ENCODE data around the gene SLK.

SLK gene

DNA sequence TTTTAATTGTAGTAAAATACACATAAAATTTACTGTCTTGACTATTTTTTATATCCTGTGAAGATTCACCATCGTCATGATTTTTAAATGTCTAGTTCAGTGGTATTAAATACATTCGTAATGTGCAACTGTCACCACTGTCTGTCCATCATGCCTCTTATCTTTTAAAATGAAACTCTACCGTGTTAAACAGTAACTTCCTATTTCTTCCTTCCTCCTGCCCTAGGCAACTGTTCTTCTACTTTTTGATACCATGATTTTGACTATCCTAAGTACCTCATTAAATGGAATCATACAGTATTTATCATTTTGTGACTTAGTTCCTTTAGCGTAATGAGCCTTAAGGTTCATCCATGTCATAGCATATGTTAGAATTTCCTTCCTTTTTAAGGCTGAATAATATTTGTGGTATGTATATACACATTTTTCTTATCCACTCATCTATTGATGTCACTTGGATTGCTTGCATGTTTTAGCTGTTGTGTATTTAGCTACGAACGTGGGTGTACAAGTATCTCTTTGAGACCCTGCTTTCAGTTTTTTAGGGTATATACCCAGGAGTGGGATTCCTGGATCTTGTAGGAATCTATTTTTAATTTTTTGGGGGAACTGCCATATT is 13.5 kb downstream of the SLK start:
- no peak for TF ChIP-seq CTCF (IDR thresholded peaks at IDR 0.05)

- peak; percentile 38; the same call in 1 of the 2 replicates for TF ChIP-seq CTCF (IDR thresholded peaks at IDR 0.05)
Observed at GRCh38 chr10:103982639-103983038, 15.7 kb downstream of the SLK start.

GRCh38 chr10:103983367-103983911 is 16.5 kb downstream of the SLK start:
- TF ChIP-seq CTCF (IDR thresholded peaks at IDR 0.05) = no peak

DNA sequence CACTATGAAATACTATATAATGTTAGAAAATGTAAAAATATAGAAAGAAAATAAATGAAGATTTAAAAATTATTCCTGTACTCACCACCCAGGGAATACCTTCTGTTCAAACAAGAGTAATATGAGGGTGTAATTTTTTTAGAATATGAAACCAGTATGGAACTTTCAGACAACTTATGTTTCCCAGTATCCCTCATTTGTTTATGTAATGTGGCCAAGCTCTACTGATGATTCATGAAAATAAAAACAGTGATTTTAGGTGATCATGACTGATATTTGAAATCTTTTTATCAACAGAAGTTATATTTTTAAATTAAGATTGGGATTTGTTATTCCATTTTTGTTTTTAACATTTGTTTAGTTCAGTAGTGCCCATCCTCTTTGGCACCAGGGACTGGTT is 18.8 kb downstream of the SLK start:
- no peak for TF ChIP-seq CTCF (IDR thresholded peaks at IDR 0.05)

- TF ChIP-seq CTCF (IDR thresholded peaks at IDR 0.05) = no peak
Observed at GRCh38 chr10:103986360-103986759, 19.4 kb downstream of the SLK start.

DNA sequence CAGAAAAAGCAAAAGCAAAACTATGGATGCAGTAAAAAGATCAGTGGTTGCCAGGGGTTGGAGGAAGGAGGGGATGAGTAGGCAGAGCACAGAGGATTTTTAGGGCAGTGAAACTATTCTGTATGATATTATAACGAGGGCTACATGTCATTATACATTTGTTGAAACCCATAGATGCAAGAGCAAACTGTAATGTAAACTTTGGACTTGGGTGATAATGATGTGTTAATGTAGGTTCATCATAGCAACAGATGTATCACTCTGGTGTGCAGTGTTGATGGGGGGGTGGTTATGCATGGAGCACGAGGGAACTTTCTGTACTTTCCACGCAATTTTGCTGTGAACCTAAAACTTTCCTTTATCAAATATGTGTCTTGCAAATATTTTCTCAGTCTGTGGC is 23.2 kb downstream of the SLK start:
- no peak for TF ChIP-seq CTCF (IDR thresholded peaks at IDR 0.05)

- TF ChIP-seq CTCF (IDR thresholded peaks at IDR 0.05) = no peak
Observed at GRCh38 chr10:103990531-103990930, 23.6 kb downstream of the SLK start.
